Gastrocnemius medialis (tissue), 4 donors: ENCODE measurements around the gene COQ9. TPM values are rescaled to one million over a fixed set of nuclear protein-coding genes. Genes with fewer than 3 reads are reported as not detected.

Source experiments
- ATAC-seq, 2 donors: fragments of 150-250 bp; one replicate each; pipeline ENCODE4 v1.9.1; 2016
- DNase-seq, 2 donors: peaks; one replicate each; pipeline ENCODE4 v3.0.0-alpha.2; 2019
- H3K27ac ChIP-seq, 4 donors: fragments of 200-600 bp; sonication (generic); 1 replicate in 1 of 4; 2 replicates in 3 of 4; pipeline ENCODE4 v1.5.1; 2016 to 2018; ENCODE audit warnings: mild to moderate bottlenecking in 2 of 4, moderate library complexity in 1 of 4
- H3K27me3 ChIP-seq, 3 donors: fragments of 200-600 bp; sonication (generic) in 2 of 3; 1 replicate in 1 of 3; 2 replicates in 2 of 3; pipeline versions ENCODE4 v1.5.1 to v1.6.0; 2016 to 2019; ENCODE audit warnings: mild to moderate bottlenecking in 1 of 3, moderate library complexity in 1 of 3
- H3K36me3 ChIP-seq, 2 donors: fragments of 200-600 bp; sonication (generic) in 1 of 2; one replicate each; pipeline ENCODE4 v1.5.1; 2017 to 2018
- H3K4me1 ChIP-seq, 2 donors: fragments of 200-600 bp; sonication (generic) in 1 of 2; one replicate each; pipeline ENCODE4 v1.5.1; 2016 to 2017; ENCODE audit warnings: mild to moderate bottlenecking in 2 of 2
- H3K4me3 ChIP-seq, 4 donors: fragments of 200-600 bp; sonication (generic) in 3 of 4; 1 replicate in 1 of 4; 2 replicates in 3 of 4; pipeline ENCODE4 v1.5.1; 2016 to 2019; ENCODE audit warnings: mild to moderate bottlenecking in 2 of 4
- H3K9me3 ChIP-seq, 3 donors: fragments of 200-600 bp; sonication (generic) in 2 of 3; 1 replicate in 1 of 3; 2 replicates in 2 of 3; pipeline ENCODE4 v1.5.1; 2016 to 2019
- CTCF ChIP-seq, 5 experiments: fragments of 450-650 bp in 3 of 5; fragments of 200-600 bp in 2 of 5; sonication (generic) in 2 of 5; IDR thresholded peaks in 4 of 5; conservative IDR thresholded peaks in 1 of 5; 1 replicate in 4 of 5; 2 replicates in 1 of 5; pipeline ENCODE4 v1.5.1; 2016 to 2019; ENCODE audit warnings: antibody characterized with exemption in 5 of 5, mild to moderate bottlenecking in 3 of 5, moderate library complexity in 3 of 5
- POLR2A ChIP-seq, 2 donors: fragments of 450-650 bp; IDR thresholded peaks; one replicate each; pipeline ENCODE4 v1.6.1; 2017; ENCODE audit warnings: antibody characterized with exemption in 2 of 2, mild to moderate bottlenecking in 2 of 2, moderate library complexity in 2 of 2
- in situ Hi-C, 4 donors: fragments of 200-750 bp; cut with MboI; loops; one replicate each; pipeline versions ENCODE4 v1.15.0 to v1.8.0; 2017; ENCODE audit warnings: low sequenced_read_pairs in 4 of 4
- intact Hi-C: fragments of 100-400 bp; cut with DNase I; formaldehyde crosslinking; loops from one replicate; pipeline ENCODE4 v1.15.1; 2023; ENCODE audit warnings: low total_unique reads
- total RNA-seq, 4 donors: library from RNA; depleted of rRNA; stranded (reverse); fragments of >200 nt; gene quantifications; one replicate each; pipeline versions ENCODE4 v1.1.0 to v1.2.3, GENCODE V29; 2016

COQ9 gene
- total RNA-seq, 4 donors from 2014 or later = 107 to 171 (median 135) TPM

GRCh38 chr16:57462209-57462977, 15.1 kb downstream of the COQ9 start, which contains the start of gene POLR2C:
POLR2C (plus strand) TSS chr16:57462679; CDS start chr16:57462725, 46 bp downstream.
- in situ Hi-C loops (no loop called here), intact Hi-C loops (loop anchor here (1.0 to 5.0 kb wide), 2 partner anchors 15 to 1010 kb away; partner anchors contain the start of genes CIAPIN1, COQ9, NUDT21 and OGFOD1)
- no peaks in the 10 kb centered on the region for H3K9me3 ChIP-seq
- TF ChIP-seq CTCF (IDR thresholded peaks at IDR 0.05 in 4 of 5, conservative IDR thresholded peaks at IDR 0.05 in 1 of 5) (peak; percentile 89 to 97 (median 96)), POLR2A (IDR thresholded peaks at IDR 0.05) (peak; percentile 80 to 92)
- ATAC-seq = peak; percentile 88 to 92
- H3K4me3 ChIP-seq = peak within 1 kb of the TSS; percentile 77 to 96 (median 88)
- H3K36me3 ChIP-seq = peaks cover 0 to 68% of the 10 kb centered on the region in 2 donors
- H3K4me1 ChIP-seq = peaks cover 15 to 18% of the 10 kb centered on the region in 2 donors
- peak; percentile 66 to 80 for DNase-seq
- H3K27me3 ChIP-seq = no peaks in the 10 kb centered on the region
- H3K27ac ChIP-seq = peak within 1 kb of the TSS; percentile 86 to 92 (median 88)

GRCh38 chr16:57462978-57463362, 15.7 kb downstream of the COQ9 start:
- in situ Hi-C loops = no loop called here
- intact Hi-C loops = loop anchor here (1.0 to 5.0 kb wide), 2 partner anchors 16 to 1011 kb away; partner anchors contain the start of genes CIAPIN1, COQ9, NUDT21 and OGFOD1
- Histone ChIP-seq H3K27me3 (no peaks in the 10 kb centered on the region), H3K4me3 (peak overlapping the region; percentile 77 to 96 (median 88)), H3K27ac (peak overlapping the region; percentile 86 to 92 (median 88)), H3K4me1 (peaks cover 15 to 18% of the 10 kb centered on the region in 2 donors), H3K9me3 (no peaks in the 10 kb centered on the region), H3K36me3 (peaks cover 0 to 67% of the 10 kb centered on the region in 2 donors)
- TF ChIP-seq POLR2A (IDR thresholded peaks at IDR 0.05) = no peak
- peak; percentile 40 to 46 for ATAC-seq
- no peak for DNase-seq

- no peak for DNase-seq
- Histone ChIP-seq H3K27ac (no peak overlapping the region), H3K27me3 (no peaks in the 10 kb centered on the region), H3K4me3 (no peak overlapping the region), H3K36me3 (peaks cover 0 to 68% of the 10 kb centered on the region in 2 donors), H3K9me3 (no peaks in the 10 kb centered on the region), H3K4me1 (peaks cover 15 to 18% of the 10 kb centered on the region in 2 donors)
- no peak for ATAC-seq
- intact Hi-C loops (loop anchor here (5.0 kb wide), 1 partner anchor 1012 kb away; the partner anchor contains the start of genes NUDT21 and OGFOD1), in situ Hi-C loops (no loop called here)
- no peak for TF ChIP-seq POLR2A (IDR thresholded peaks at IDR 0.05)
- TF ChIP-seq CTCF (IDR thresholded peaks at IDR 0.05 in 4 of 5, conservative IDR thresholded peaks at IDR 0.05 in 1 of 5) = no peak
Measured at GRCh38 chr16:57464523-57464922, 17.2 kb downstream of the COQ9 start.

GRCh38 chr16:57468346-57468745, 21.1 kb downstream of the COQ9 start:
- Histone ChIP-seq H3K4me3 (no peak overlapping the region), H3K27ac (no peak overlapping the region), H3K9me3 (no peaks in the 10 kb centered on the region), H3K36me3 (peaks cover 0 to 78% of the 10 kb centered on the region in 2 donors), H3K4me1 (peaks cover 20% of the 10 kb centered on the region in 2 donors), H3K27me3 (no peaks in the 10 kb centered on the region)
- intact Hi-C loops = no loop called here
- DNase-seq (no peak), ATAC-seq (no peak)
- in situ Hi-C loops = no loop called here
- TF ChIP-seq CTCF (IDR thresholded peaks at IDR 0.05 in 4 of 5, conservative IDR thresholded peaks at IDR 0.05 in 1 of 5) (no peak), POLR2A (IDR thresholded peaks at IDR 0.05) (no peak)

- peaks cover 13 to 14% of the 10 kb centered on the region in 2 donors for H3K4me1 ChIP-seq
- DNase-seq (no peak), ATAC-seq (no peak)
- peaks cover 0 to 77% of the 10 kb centered on the region in 2 donors for H3K36me3 ChIP-seq
- TF ChIP-seq POLR2A (IDR thresholded peaks at IDR 0.05) (no peak), CTCF (IDR thresholded peaks at IDR 0.05 in 4 of 5, conservative IDR thresholded peaks at IDR 0.05 in 1 of 5) (no peak)
- no peaks in the 10 kb centered on the region for H3K27me3 ChIP-seq
- no peak overlapping the region for H3K27ac ChIP-seq
- intact Hi-C loops = no loop called here
- H3K9me3 ChIP-seq = no peaks in the 10 kb centered on the region
- in situ Hi-C loops = no loop called here
- H3K4me3 ChIP-seq = no peak overlapping the region
Measured at GRCh38 chr16:57469046-57469445, 21.8 kb downstream of the COQ9 start.
